K562 (cell line): ENCODE data around the gene SET.

Experiments used
- ATF1 ChIP-seq, 2 experiments: fragments of 450-650 bp in 1 of 2; IDR thresholded peaks; 2 replicates each; pipeline ENCODE4 v1.6.1; 2016; ENCODE audit warnings: missing compliant biosample characterization in 1 of 2, missing genetic modification characterization in 1 of 2
- BHLHE40 ChIP-seq: IDR thresholded peaks from 2 replicates; pipeline ENCODE4 v1.6.1; 2011; ENCODE audit warnings: low read length, improper control_type of control experiment
- CEBPG ChIP-seq, 3 experiments: fragments of 200-800 bp in 1 of 3; sonication (Bioruptor generic) in 1 of 3; sonication (generic) in 1 of 3; formaldehyde crosslinking in 1 of 3; IDR thresholded peaks in 2 of 3; conservative IDR thresholded peaks in 1 of 3; 2 replicates each; pipeline versions ENCODE4 v1.6.1 to v1.8.0; 2016 to 2022; ENCODE audit warnings: missing compliant biosample characterization in 2 of 3, missing genetic modification characterization in 2 of 3, mild to moderate bottlenecking in 1 of 3, missing genetic modification reagents in 1 of 3
- CTCF ChIP-seq, 3 experiments: IDR thresholded peaks in 2 of 3; conservative IDR thresholded peaks in 1 of 3; 2 replicates each; pipeline ENCODE4 v1.5.1; 2011 to 2012; ENCODE audit warnings: low read length in 3 of 3, mild to moderate bottlenecking in 3 of 3, control low read depth in 2 of 3, improper control_type of control experiment in 1 of 3, inconsistent platforms in 1 of 3, low read depth in 1 of 3, mixed read lengths in 1 of 3, moderate library complexity in 1 of 3; ENCODE audit not compliant: insufficient read depth in 2 of 3
- E2F4 ChIP-seq: sonication (generic); formaldehyde crosslinking; IDR thresholded peaks from 2 replicates; pipeline ENCODE4 v1.8.0; 2022; ENCODE audit warnings: mild to moderate bottlenecking, low read depth, missing genetic modification reagents
- HDGF ChIP-seq: fragments of 450-650 bp; IDR thresholded peaks from 2 replicates; pipeline ENCODE4 v1.6.1; 2016
- MED1 ChIP-seq: sonication (generic); formaldehyde crosslinking; IDR thresholded peaks from 2 replicates; pipeline ENCODE4 v1.8.1; 2023; ENCODE audit warnings: missing genetic modification reagents, borderline replicate concordance
- NKRF ChIP-seq: fragments of 450-650 bp; IDR thresholded peaks from 2 replicates; pipeline ENCODE4 v1.6.1; 2016; ENCODE audit warnings: borderline replicate concordance
- PATZ1 ChIP-seq: fragments of 250-450 bp; sonication (Bioruptor Pico); IDR thresholded peaks from 2 replicates; pipeline ENCODE4 v1.5.0; 2020; ENCODE audit warnings: mild to moderate bottlenecking, borderline replicate concordance
- RAD21 ChIP-seq, 2 experiments: fragments of 250-450 bp in 1 of 2; fragments of 450-650 bp in 1 of 2; sonication (Bioruptor Pico) in 1 of 2; formaldehyde crosslinking in 1 of 2; IDR thresholded peaks in 1 of 2; conservative IDR thresholded peaks in 1 of 2; 2 replicates each; pipeline versions ENCODE4 v1.4.0 to v1.8.0; 2020 to 2022; ENCODE audit warnings: mild to moderate bottlenecking in 2 of 2, moderate library complexity in 1 of 2
- ZNF217 ChIP-seq: sonication (generic); formaldehyde crosslinking; IDR thresholded peaks from 2 replicates; pipeline ENCODE4 v1.8.0; 2022; ENCODE audit warnings: mild to moderate bottlenecking, missing genetic modification reagents

- TF ChIP-seq ZNF217 (CRISPR knock-in tag) (no peak), CEBPG (CRISPR knock-in tag; IDR thresholded peaks at IDR 0.05) (no peak), CEBPG (tag; conservative IDR thresholded peaks at IDR 0.05 in 1 of 2, IDR thresholded peaks at IDR 0.05 in 1 of 2) (no peak), HDGF (no peak), NKRF (no peak), BHLHE40 (no peak), RAD21 (CRISPR knock-in tag; conservative IDR thresholded peaks at IDR 0.05 in 1 of 2, IDR thresholded peaks at IDR 0.05 in 1 of 2) (no peak), PATZ1 (no peak), ATF1 (CRISPR knock-in tag; IDR thresholded peaks at IDR 0.05) (no peak), ATF1 (tag; IDR thresholded peaks at IDR 0.05) (no peak), MED1 (CRISPR knock-in tag) (no peak), CTCF (IDR thresholded peaks at IDR 0.05 in 2 of 3, conservative IDR thresholded peaks at IDR 0.05 in 1 of 3; ENCODE audit: insufficient read depth in 2 of 3, low read depth in 1 of 3, low read length in 3 of 3) (no peak), E2F4 (CRISPR knock-in tag) (no peak)
Observed at GRCh38 chr9:128653908-128654307, 35.1 kb upstream of the SET start.
